IMR-90 (cell line): ENCODE data around the gene PPL. TPM values are rescaled to one million over a fixed set of nuclear protein-coding genes. Genes with fewer than 3 reads are reported as not detected.

Experiments used
- ATAC-seq: fragments of 200-7000 bp; cut with Tn5 transposase; 2 replicates; pipeline ENCODE4 v1.9.1; 2020; ENCODE audit warnings: low read depth, mild to moderate bottlenecking, moderate library complexity
- BruUV-seq: library from RNA; stranded (reverse); fragments of 400-500 nt; replicated peaks from 2 replicates; lab custom pipeline; 2021; lab: Mats Ljungman, UMichigan
- CTCF ChIA-PET: fragments of 300-600 bp; formaldehyde crosslinking; extraction: SDS; loops from one replicate; lab custom pipeline; 2021; ENCODE audit warnings: antibody characterized with exemption; lab: Yijun Ruan, JAX
- POLR2A ChIA-PET: fragments of 300-600 bp; sonication (Branson Sonifier 250); formaldehyde crosslinking; loops from one replicate; lab custom pipeline; 2022; ENCODE audit warnings: antibody characterized with exemption; ENCODE audit not compliant: unreplicated experiment; lab: Charles Lee
- DNase-seq: peaks from one replicate; pipeline ENCODE4 v3.0.0; 2013
- H2AFZ ChIP-seq: replicated peaks from 2 replicates; pipeline ENCODE3; 2013; ENCODE audit warnings: low read length, mild to moderate bottlenecking; ENCODE audit not compliant: poor library complexity
- H2AK5ac ChIP-seq: 2 replicates; pipeline ENCODE4 v1.6.1; 2013; ENCODE audit warnings: low read depth, low read length, inconsistent platforms
- H2AK9ac ChIP-seq: replicated peaks from 2 replicates; pipeline ENCODE3; 2013; ENCODE audit warnings: mild to moderate bottlenecking, low read depth, low read length, moderate library complexity; ENCODE audit not compliant: poor library complexity
- H2BK120ac ChIP-seq: 2 replicates; pipeline ENCODE4 v1.6.1; 2013; ENCODE audit warnings: low read depth, low read length, inconsistent platforms
- H2BK15ac ChIP-seq: 3 replicates; pipeline ENCODE4 v1.6.1; 2013; ENCODE audit warnings: low read depth, low read length, inconsistent platforms
- H2BK20ac ChIP-seq: 2 replicates; pipeline ENCODE4 v1.6.1; 2013; ENCODE audit warnings: low read depth, mild to moderate bottlenecking, inconsistent platforms, low read length, moderate library complexity
- H2BK5ac ChIP-seq: 2 replicates; pipeline ENCODE4 v1.6.1; 2013; ENCODE audit warnings: mild to moderate bottlenecking, low read depth, low read length, inconsistent platforms; ENCODE audit not compliant: poor library complexity, severe bottlenecking
- H3K14ac ChIP-seq: replicated peaks from 2 replicates; pipeline ENCODE4 v1.6.1; 2013; ENCODE audit warnings: low read depth, low read length, inconsistent platforms
- H3K18ac ChIP-seq: 2 replicates; pipeline ENCODE4 v1.6.1; 2013; ENCODE audit warnings: low read depth, low read length, control low read depth
- H3K23ac ChIP-seq: 2 replicates; pipeline ENCODE4 v1.6.1; 2013; ENCODE audit warnings: low read depth, low read length, inconsistent platforms
- H3K27ac ChIP-seq: 2 replicates; pipeline ENCODE4 v1.5.1; 2013; ENCODE audit warnings: mild to moderate bottlenecking, control low read depth, low read length; ENCODE audit not compliant: insufficient read depth
- H3K27me3 ChIP-seq: 2 replicates; pipeline ENCODE4 v1.6.1; 2013; ENCODE audit warnings: low read length; ENCODE audit not compliant: control insufficient read depth, insufficient read depth
- H3K36me3 ChIP-seq: 2 replicates; pipeline ENCODE4 v1.6.1; 2013; ENCODE audit warnings: low read length, mixed read lengths; ENCODE audit not compliant: control insufficient read depth, insufficient read depth
- H3K4ac ChIP-seq: 2 replicates; pipeline ENCODE4 v1.6.1; 2013; ENCODE audit warnings: low read depth, low read length, inconsistent platforms
- H3K4me1 ChIP-seq: 2 replicates; pipeline ENCODE4 v1.6.1; 2013; ENCODE audit warnings: low read length, mixed read lengths; ENCODE audit not compliant: control insufficient read depth, insufficient read depth
- H3K4me2 ChIP-seq: 2 replicates; pipeline ENCODE4 v1.6.1; 2013; ENCODE audit warnings: low read depth, mild to moderate bottlenecking, control low read depth, low read length, moderate library complexity
- H3K4me3 ChIP-seq: 2 replicates; pipeline ENCODE4 v1.5.1; 2013; ENCODE audit warnings: low read depth, mild to moderate bottlenecking, control low read depth, low read length, moderate library complexity; ENCODE audit not compliant: insufficient read depth
- H3K56ac ChIP-seq: 2 replicates; pipeline ENCODE4 v1.6.1; 2013; ENCODE audit warnings: low read length, inconsistent platforms; ENCODE audit not compliant: insufficient read depth; ENCODE audit errors: extremely low read depth
- H3K79me1 ChIP-seq, 2 experiments: 2 replicates each; pipeline ENCODE4 v1.6.1; 2013; ENCODE audit warnings: low read length in 2 of 2, inconsistent platforms in 1 of 2, low read depth in 1 of 2
- H3K9ac ChIP-seq: 2 replicates; pipeline ENCODE4 v1.6.1; 2013; ENCODE audit warnings: low read depth, low read length, control low read depth
- H3K9me1 ChIP-seq: 2 replicates; pipeline ENCODE4 v1.6.1; 2013; ENCODE audit warnings: low read length, inconsistent platforms; ENCODE audit not compliant: insufficient read depth
- H3K9me3 ChIP-seq: 2 replicates; pipeline ENCODE4 v1.6.1; 2013; ENCODE audit warnings: low read length; ENCODE audit not compliant: control insufficient read depth, insufficient read depth
- H4K20me1 ChIP-seq: 2 replicates; pipeline ENCODE4 v1.6.1; 2013; ENCODE audit warnings: low read length, inconsistent platforms; ENCODE audit not compliant: insufficient read depth
- H4K5ac ChIP-seq: 2 replicates; pipeline ENCODE4 v1.6.1; 2013; ENCODE audit warnings: mild to moderate bottlenecking, low read depth, low read length, control low read depth
- H4K8ac ChIP-seq, 2 experiments: 2 replicates each; pipeline ENCODE4 v1.6.1; 2013; ENCODE audit warnings: low read depth in 2 of 2, low read length in 2 of 2, control low read depth in 1 of 2, inconsistent platforms in 1 of 2
- H4K91ac ChIP-seq: 2 replicates; pipeline ENCODE4 v1.6.1; 2013; ENCODE audit warnings: low read depth, low read length, inconsistent platforms; ENCODE audit not compliant: insufficient read depth
- BHLHE40 ChIP-seq: fragments of 150-350 bp; IDR thresholded peaks from 2 replicates; pipeline ENCODE4 v1.6.1; 2016; ENCODE audit warnings: mild to moderate bottlenecking, low read depth, low read length
- CEBPB ChIP-seq: IDR thresholded peaks from 2 replicates; pipeline ENCODE4 v1.6.1; 2012; ENCODE audit warnings: low read depth, low read length, improper control_type of control experiment
- CHD1 ChIP-seq: IDR thresholded peaks from 2 replicates; pipeline ENCODE4 v1.6.1; 2012; ENCODE audit warnings: low read depth, low read length, improper control_type of control experiment
- CTCF ChIP-seq: conservative IDR thresholded peaks from 2 replicates; pipeline ENCODE4 v1.5.1; 2012; ENCODE audit warnings: mild to moderate bottlenecking, low read depth, low read length, improper control_type of control experiment
- ELK1 ChIP-seq: fragments of 150-350 bp; IDR thresholded peaks from 2 replicates; pipeline ENCODE4 v1.6.1; 2016; ENCODE audit warnings: low read depth, mild to moderate bottlenecking, low read length, moderate library complexity, borderline replicate concordance
- FOS ChIP-seq: fragments of 150-350 bp; IDR thresholded peaks from 2 replicates; pipeline ENCODE4 v1.6.1; 2016; ENCODE audit warnings: low read depth, low read length
- MAZ ChIP-seq: IDR thresholded peaks from 2 replicates; pipeline ENCODE4 v1.6.1; 2012; ENCODE audit warnings: low read depth, mild to moderate bottlenecking, low read length, improper control_type of control experiment, moderate library complexity, borderline replicate concordance
- MXI1 ChIP-seq: IDR thresholded peaks from 2 replicates; pipeline ENCODE4 v1.6.1; 2012; ENCODE audit warnings: low read depth, mild to moderate bottlenecking, low read length, moderate library complexity, borderline replicate concordance
- NFE2L2 ChIP-seq: fragments of 150-350 bp; IDR thresholded peaks from 2 replicates; pipeline ENCODE4 v1.6.1; 2016; ENCODE audit warnings: low read depth, mild to moderate bottlenecking, low read length
- POLR2A ChIP-seq: IDR thresholded peaks from 2 replicates; pipeline ENCODE4 v1.6.1; 2012; ENCODE audit warnings: mild to moderate bottlenecking, low read depth, low read length
- RAD21 ChIP-seq: IDR thresholded peaks from 2 replicates; pipeline ENCODE4 v1.6.1; 2012; ENCODE audit warnings: low read length, improper control_type of control experiment
- RFX5 ChIP-seq: IDR thresholded peaks from 2 replicates; pipeline ENCODE4 v1.8.0; 2012; ENCODE audit warnings: low read depth, mild to moderate bottlenecking, low read length, moderate library complexity
- SMC3 ChIP-seq: fragments of 150-350 bp; IDR thresholded peaks from 2 replicates; pipeline ENCODE4 v1.6.1; 2016; ENCODE audit warnings: low read depth, mild to moderate bottlenecking, antibody characterized with exemption, low read length, moderate library complexity
- USF2 ChIP-seq: fragments of 150-350 bp; IDR thresholded peaks from 2 replicates; pipeline ENCODE4 v1.6.1; 2017; ENCODE audit warnings: mild to moderate bottlenecking, antibody characterized with exemption, low read length, low read depth
- WGBS, 2 experiments: methylation state at CpG; one replicate each; pipeline versions ENCODE4 v1.1.5 to v1.1.7; 2013; ENCODE audit warnings: missing lambda C conversion rate in 2 of 2; ENCODE audit not compliant: insufficient read length in 1 of 2; ENCODE audit errors: extremely low coverage in 2 of 2; 5-methylcytosine and 5-hydroxymethylcytosine counted together
- dilution Hi-C: fragments of 300-500 bp; cut with HindIII; formaldehyde crosslinking; loops from one replicate; pipeline ENCODE4 v1.14.3; 2018; ENCODE audit warnings: low sequenced_read_pairs; ENCODE audit not compliant: unreplicated experiment
- in situ Hi-C: fragments of 300-500 bp; cut with MboI; formaldehyde crosslinking; loops from 3 replicates; pipeline ENCODE4 v1.14.3; 2019; ENCODE audit warnings: low sequenced_read_pairs, inconsistent platforms, mixed read lengths
- intact Hi-C: fragments of 100-400 bp; cut with micrococcal nuclease; formaldehyde crosslinking; loops from 2 replicates; pipeline ENCODE4 v1.10.0; 2022
- polyA plus RNA-seq, 3 experiments: library from polyadenylated mRNA; depleted of rRNA; stranded (reverse); fragments of >200 nt; gene quantifications; 2 replicates each; pipeline ENCODE4 v1.2.3, GENCODE V29; 2012; ENCODE audit warnings: low replicate concordance in 1 of 3
- total RNA-seq: library from RNA; depleted of rRNA; stranded (reverse); fragments of >200 nt; gene quantifications from 2 replicates; pipeline ENCODE4 v1.2.3, GENCODE V29; 2012

PPL gene
- total and polyA plus RNA-seq, 2 of the 4 experiments (the other 2 are of a cell fraction): 0.34 to 0.36 TPM

DNA sequence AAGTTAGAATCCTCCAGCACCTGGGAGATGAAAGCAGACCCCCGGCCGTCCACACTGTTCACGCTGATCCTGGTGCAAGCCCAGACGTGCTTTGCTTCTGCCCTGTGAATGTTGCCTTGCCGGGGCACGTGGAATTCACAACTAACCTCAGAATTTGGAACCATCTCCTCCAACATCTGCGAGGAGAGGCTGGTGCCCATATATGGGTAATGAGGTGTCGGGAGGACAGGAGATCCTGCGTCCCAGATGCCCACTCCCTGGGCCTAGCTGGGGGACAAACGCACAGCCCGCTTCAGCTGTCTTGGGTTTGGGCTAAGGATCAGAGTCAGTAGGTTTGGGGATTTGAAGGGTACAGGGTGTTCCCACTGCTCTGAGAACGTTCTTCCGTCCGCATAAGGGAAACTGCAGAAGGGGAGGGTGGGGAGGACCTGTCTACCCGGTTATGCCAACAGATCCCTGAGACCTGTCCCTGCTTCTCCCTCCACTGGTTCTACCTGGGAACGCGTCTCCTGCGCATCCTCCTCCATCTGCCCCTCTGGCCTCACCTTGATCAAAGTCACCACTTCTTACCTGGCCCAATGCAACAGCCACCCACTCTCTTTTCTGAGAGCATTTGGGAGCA is 14.1 kb downstream of the PPL start:
- H3K18ac ChIP-seq: no peak overlapping the region
- ChIA-PET CTCF (no interaction called here), POLR2A (no interaction called here)
- H3K14ac ChIP-seq: no peak overlapping the region
- H3K27me3 ChIP-seq: peaks cover 21% of the 10 kb centered on the region
- H3K27ac ChIP-seq: no peak overlapping the region
- no peak overlapping the region for H3K4me2 ChIP-seq
- no peak overlapping the region for H3K4me3 ChIP-seq
- ATAC-seq: no peak
- TF ChIP-seq MXI1: no peak
- no peak for TF ChIP-seq CHD1
- no peak for TF ChIP-seq POLR2A
- TF ChIP-seq RAD21: no peak
- TF ChIP-seq SMC3: no peak
- no peak for TF ChIP-seq RFX5
- TF ChIP-seq NFE2L2: no peak
- TF ChIP-seq FOS: no peak
- TF ChIP-seq ELK1: no peak
- no peak for TF ChIP-seq BHLHE40
- no peak for TF ChIP-seq MAZ
- no peak for TF ChIP-seq CTCF
- TF ChIP-seq USF2: no peak
- no peak for TF ChIP-seq CEBPB
- no peak overlapping the region for H3K56ac ChIP-seq
- no peak overlapping the region for H2AK5ac ChIP-seq
- H3K4ac ChIP-seq: no peak overlapping the region
- H3K9me3 ChIP-seq: peaks cover 8% of the 10 kb centered on the region
- dilution Hi-C loops: no loop called here
- no peak overlapping the region for H4K8ac ChIP-seq
- no peak overlapping the region for H2BK15ac ChIP-seq
- H3K36me3 ChIP-seq: no peaks in the 10 kb centered on the region
- H3K9ac ChIP-seq: no peak overlapping the region
- peaks cover 2% of the 10 kb centered on the region; the same call in 1 of the 2 replicates for H3K4me1 ChIP-seq
- H2BK5ac ChIP-seq: no peak overlapping the region
- no peaks in the 10 kb centered on the region for H4K20me1 ChIP-seq
- BruUV-seq: no TSS peak
- WGBS, 2 experiments: 64% methylated on average over 3 of the region's 18 CpGs; no CpG with 5 or more reads in 1 of the 2 experiments
- no peak overlapping the region for H2BK20ac ChIP-seq
- intact Hi-C loops: no loop called here
- DNase-seq: no peak
- H3K23ac ChIP-seq: no peak overlapping the region
- no peaks in the 10 kb centered on the region for H3K79me1 ChIP-seq
- no peak overlapping the region for H2BK120ac ChIP-seq
- no peak overlapping the region for H4K91ac ChIP-seq
- H4K5ac ChIP-seq: no peak overlapping the region
- in situ Hi-C loops: no loop called here
- no peak overlapping the region for H2AK9ac ChIP-seq
- no peaks in the 10 kb centered on the region for H3K9me1 ChIP-seq
- no peak overlapping the region for H2AFZ ChIP-seq
